Trophoblast cell (in vitro differentiated cells and primary cell): ENCODE results near the gene LSS.

Experiments
- DNase-seq, 2 donors: peaks; one replicate each; pipeline ENCODE4 v3.0.0-alpha.2; 2016
- H2AFZ ChIP-seq: 2 replicates; pipeline ENCODE4 v1.6.1; 2013; ENCODE audit warnings: low read length, moderate library complexity, mild to moderate bottlenecking; ENCODE audit not compliant: insufficient read depth, poor library complexity
- H2AK5ac ChIP-seq: 2 replicates; pipeline ENCODE4 v1.6.1; 2013; ENCODE audit warnings: mild to moderate bottlenecking, low read length
- H2BK120ac ChIP-seq: 2 replicates; pipeline ENCODE4 v1.6.1; 2013; ENCODE audit warnings: low read length, mild to moderate bottlenecking, moderate library complexity; ENCODE audit not compliant: insufficient read depth, poor library complexity
- H2BK12ac ChIP-seq: 2 replicates; pipeline ENCODE4 v1.6.1; 2013; ENCODE audit warnings: mild to moderate bottlenecking, low read length, moderate library complexity
- H2BK5ac ChIP-seq: 2 replicates; pipeline ENCODE4 v1.6.1; 2013; ENCODE audit warnings: low read length, low read depth, moderate library complexity, mild to moderate bottlenecking; ENCODE audit not compliant: poor library complexity
- H3K14ac ChIP-seq: 2 replicates; pipeline ENCODE4 v1.6.1; 2013; ENCODE audit warnings: mild to moderate bottlenecking, low read length
- H3K18ac ChIP-seq: 2 replicates; pipeline ENCODE4 v1.6.1; 2013; ENCODE audit warnings: mild to moderate bottlenecking, low read length
- H3K23ac ChIP-seq: 2 replicates; pipeline ENCODE4 v1.6.1; 2013; ENCODE audit warnings: low read length
- H3K27ac ChIP-seq: 2 replicates; pipeline ENCODE4 v1.5.1; 2013; ENCODE audit warnings: low read depth, mild to moderate bottlenecking, inconsistent platforms, low read length, moderate library complexity
- H3K27me3 ChIP-seq: 2 replicates; pipeline ENCODE4 v1.6.1; 2013; ENCODE audit warnings: inconsistent platforms, mild to moderate bottlenecking, low read length, moderate library complexity; ENCODE audit not compliant: insufficient read depth
- H3K36me3 ChIP-seq, 2 experiments: 1 replicate in 1 of 2; 2 replicates in 1 of 2; pipeline ENCODE4 v1.6.1; 2013; ENCODE audit warnings: low read length in 2 of 2, mild to moderate bottlenecking in 2 of 2, moderate library complexity in 1 of 2; ENCODE audit not compliant: insufficient read depth in 2 of 2, control insufficient read depth in 1 of 2
- H3K4ac ChIP-seq: 2 replicates; pipeline ENCODE4 v1.6.1; 2013; ENCODE audit warnings: low read depth, mild to moderate bottlenecking, low read length, moderate library complexity
- H3K4me1 ChIP-seq, 2 experiments: 1 replicate in 1 of 2; 2 replicates in 1 of 2; pipeline ENCODE4 v1.6.1; 2013; ENCODE audit warnings: low read length in 2 of 2, mild to moderate bottlenecking in 2 of 2, moderate library complexity in 1 of 2; ENCODE audit not compliant: insufficient read depth in 2 of 2, control insufficient read depth in 1 of 2
- H3K4me2 ChIP-seq: 2 replicates; pipeline ENCODE4 v1.6.1; 2013; ENCODE audit warnings: inconsistent platforms, mild to moderate bottlenecking, low read length, moderate library complexity
- H3K4me3 ChIP-seq: 2 replicates; pipeline ENCODE4 v1.5.1; 2013; ENCODE audit warnings: mild to moderate bottlenecking, low read depth, low read length, inconsistent platforms
- H3K79me1 ChIP-seq: one replicate; pipeline ENCODE4 v1.6.1; 2013; ENCODE audit warnings: low read length
- H3K79me2 ChIP-seq: 2 replicates; pipeline ENCODE4 v1.6.1; 2013; ENCODE audit warnings: low read length, mild to moderate bottlenecking; ENCODE audit not compliant: control insufficient read depth, insufficient read depth, poor library complexity
- H3K9ac ChIP-seq: 2 replicates; pipeline ENCODE4 v1.6.1; 2013; ENCODE audit warnings: mild to moderate bottlenecking, low read length
- H3K9me3 ChIP-seq: 2 replicates; pipeline ENCODE4 v1.6.1; 2013; ENCODE audit warnings: low read depth, mild to moderate bottlenecking, control low read depth, inconsistent platforms, low read length; ENCODE audit not compliant: insufficient read depth
- H4K12ac ChIP-seq: 2 replicates; pipeline ENCODE4 v1.6.1; 2013; ENCODE audit warnings: low read depth, mild to moderate bottlenecking, low read length, moderate library complexity
- H4K8ac ChIP-seq: 2 replicates; pipeline ENCODE4 v1.6.1; 2013; ENCODE audit warnings: low read depth, mild to moderate bottlenecking, low read length, moderate library complexity
- H4K91ac ChIP-seq: one replicate; pipeline ENCODE4 v1.6.1; 2013; ENCODE audit warnings: low read depth, mild to moderate bottlenecking, low read length, moderate library complexity
- WGBS: extraction: QIAGEN DNeasy Blood & Tissue Kit; methylation state at CpG from one replicate; pipeline ENCODE4 v1.1.7; 2013; ENCODE audit warnings: missing lambda C conversion rate; ENCODE audit not compliant: insufficient read length, insufficient coverage; ENCODE audit errors: extremely low coverage; 5-methylcytosine and 5-hydroxymethylcytosine counted together

Gene LSS

GRCh38 chr21:46268371-46268770, 39.8 kb upstream of the LSS start:
- Histone ChIP-seq H2BK120ac (no peak overlapping the region), H3K79me1 (no peaks in the 10 kb centered on the region), H3K14ac (no peak overlapping the region), H2BK5ac (no peak overlapping the region), H4K8ac (no peak overlapping the region), H3K27ac (no peak overlapping the region), H2AK5ac (no peak overlapping the region), H4K12ac (peak overlapping the region; percentile 55), H3K4ac (no peak overlapping the region), H3K36me3 (peaks cover 72 to 80% of the 10 kb centered on the region in 2 experiments), H2AFZ (no peak overlapping the region), H2BK12ac (no peak overlapping the region), H3K4me1 (no peaks in the 10 kb centered on the region), H3K18ac (no peak overlapping the region), H3K27me3 (no peaks in the 10 kb centered on the region), H4K91ac (no peak overlapping the region), H3K23ac (no peak overlapping the region), H3K4me3 (no peak overlapping the region), H3K4me2 (no peak overlapping the region), H3K79me2 (no peaks in the 10 kb centered on the region), H3K9ac (no peak overlapping the region), H3K9me3 (no peaks in the 10 kb centered on the region)
- no peak for DNase-seq
- WGBS, result no CpG with 5 or more reads among the region's 13 CpGs

- Histone ChIP-seq H2AK5ac (no peak overlapping the region), H3K9ac (no peak overlapping the region), H3K79me2 (no peaks in the 10 kb centered on the region), H4K12ac (peak overlapping the region; percentile 31), H3K27ac (no peak overlapping the region), H3K9me3 (no peaks in the 10 kb centered on the region), H3K36me3 (peaks cover 62 to 69% of the 10 kb centered on the region in 2 experiments), H3K4ac (no peak overlapping the region), H3K27me3 (no peaks in the 10 kb centered on the region), H3K4me1 (no peaks in the 10 kb centered on the region), H3K4me2 (no peak overlapping the region), H3K23ac (no peak overlapping the region), H2AFZ (no peak overlapping the region), H2BK12ac (no peak overlapping the region), H3K18ac (no peak overlapping the region), H3K4me3 (no peak overlapping the region), H3K14ac (no peak overlapping the region), H3K79me1 (no peaks in the 10 kb centered on the region), H4K8ac (no peak overlapping the region), H2BK120ac (no peak overlapping the region), H4K91ac (no peak overlapping the region), H2BK5ac (no peak overlapping the region)
- no peak for DNase-seq
- WGBS, result no CpG with 5 or more reads among the region's 19 CpGs
Measured at GRCh38 chr21:46266946-46267345, 38.4 kb upstream of the LSS start.

- Histone ChIP-seq H4K8ac (no peak overlapping the region), H4K91ac (no peak overlapping the region), H2BK5ac (no peak overlapping the region), H4K12ac (no peak overlapping the region), H3K4me2 (no peak overlapping the region), H3K27me3 (no peaks in the 10 kb centered on the region), H2AK5ac (no peak overlapping the region), H3K4ac (no peak overlapping the region), H3K79me2 (no peaks in the 10 kb centered on the region), H3K23ac (no peak overlapping the region), H3K9ac (no peak overlapping the region), H3K79me1 (no peaks in the 10 kb centered on the region), H3K27ac (no peak overlapping the region), H3K9me3 (no peaks in the 10 kb centered on the region), H3K36me3 (peaks cover 66 to 68% of the 10 kb centered on the region in 2 experiments), H2BK120ac (no peak overlapping the region), H3K14ac (no peak overlapping the region), H3K4me3 (peak overlapping the region; percentile 37), H2BK12ac (no peak overlapping the region), H3K18ac (no peak overlapping the region), H2AFZ (no peak overlapping the region), H3K4me1 (no peaks in the 10 kb centered on the region)
- DNase-seq, result no peak
- no CpG with 5 or more reads among the region's 26 CpGs for WGBS
Measured at GRCh38 chr21:46265736-46266525, 37.4 kb upstream of the LSS start.

- Histone ChIP-seq H2BK12ac (no peak overlapping the region), H3K27me3 (no peaks in the 10 kb centered on the region), H4K8ac (no peak overlapping the region), H3K27ac (no peak overlapping the region), H3K36me3 (peaks cover 67 to 69% of the 10 kb centered on the region in 2 experiments), H2AFZ (no peak overlapping the region), H2BK5ac (no peak overlapping the region), H4K12ac (no peak overlapping the region), H3K79me1 (no peaks in the 10 kb centered on the region), H3K4me1 (no peaks in the 10 kb centered on the region), H3K79me2 (no peaks in the 10 kb centered on the region), H3K14ac (no peak overlapping the region), H3K4ac (no peak overlapping the region), H3K4me2 (no peak overlapping the region), H3K18ac (no peak overlapping the region), H2BK120ac (no peak overlapping the region), H4K91ac (no peak overlapping the region), H3K4me3 (no peak overlapping the region), H3K9me3 (no peaks in the 10 kb centered on the region), H2AK5ac (no peak overlapping the region), H3K9ac (no peak overlapping the region), H3K23ac (no peak overlapping the region)
- DNase-seq, result no peak
- WGBS, result no CpG with 5 or more reads among the region's 13 CpGs
Measured at GRCh38 chr21:46264690-46265144, 36.1 kb upstream of the LSS start.
